ACC112 (cell line): Measurements from ENCODE around the gene PCMTD2.

Experiments
- H2AFZ ChIP-seq: fragments of 200-600 bp; sonication (generic); one replicate; pipeline ENCODE4 v1.6.0; 2017; ENCODE audit warnings: antibody characterized with exemption, low read length; ENCODE audit not compliant: unreplicated experiment
- H3K27ac ChIP-seq: fragments of 200-600 bp; sonication (generic); 2 replicates; pipeline ENCODE4 v1.5.1; 2014; ENCODE audit warnings: low read depth, mild to moderate bottlenecking, antibody characterized with exemption, low read length, moderate library complexity
- H3K27me3 ChIP-seq: fragments of 200-600 bp; sonication (generic); 2 replicates; pipeline ENCODE4 v1.6.1; 2014; ENCODE audit warnings: mild to moderate bottlenecking, antibody characterized with exemption, low read length, moderate library complexity, mixed read lengths; ENCODE audit not compliant: insufficient read depth
- H3K36me3 ChIP-seq: fragments of 200-600 bp; sonication (generic); 2 replicates; pipeline ENCODE4 v1.6.1; 2016; ENCODE audit warnings: mild to moderate bottlenecking, antibody characterized with exemption, low read length, moderate library complexity, mixed read lengths; ENCODE audit not compliant: insufficient read depth
- H3K4me1 ChIP-seq: fragments of 200-600 bp; sonication (generic); one replicate; pipeline ENCODE4 v1.6.1; 2016; ENCODE audit warnings: low read length, mixed read lengths; ENCODE audit not compliant: insufficient read depth, unreplicated experiment, control insufficient read depth
- H3K4me3 ChIP-seq: fragments of 200-600 bp; sonication (generic); 2 replicates; pipeline ENCODE4 v1.5.1; 2014; ENCODE audit warnings: mild to moderate bottlenecking, low read depth, low read length
- H3K79me2 ChIP-seq: fragments of 200-600 bp; sonication (generic); one replicate; pipeline ENCODE4 v1.6.0; 2016; ENCODE audit warnings: low read length; ENCODE audit not compliant: control insufficient read depth, unreplicated experiment, insufficient read depth

The PCMTD2 gene

DNA sequence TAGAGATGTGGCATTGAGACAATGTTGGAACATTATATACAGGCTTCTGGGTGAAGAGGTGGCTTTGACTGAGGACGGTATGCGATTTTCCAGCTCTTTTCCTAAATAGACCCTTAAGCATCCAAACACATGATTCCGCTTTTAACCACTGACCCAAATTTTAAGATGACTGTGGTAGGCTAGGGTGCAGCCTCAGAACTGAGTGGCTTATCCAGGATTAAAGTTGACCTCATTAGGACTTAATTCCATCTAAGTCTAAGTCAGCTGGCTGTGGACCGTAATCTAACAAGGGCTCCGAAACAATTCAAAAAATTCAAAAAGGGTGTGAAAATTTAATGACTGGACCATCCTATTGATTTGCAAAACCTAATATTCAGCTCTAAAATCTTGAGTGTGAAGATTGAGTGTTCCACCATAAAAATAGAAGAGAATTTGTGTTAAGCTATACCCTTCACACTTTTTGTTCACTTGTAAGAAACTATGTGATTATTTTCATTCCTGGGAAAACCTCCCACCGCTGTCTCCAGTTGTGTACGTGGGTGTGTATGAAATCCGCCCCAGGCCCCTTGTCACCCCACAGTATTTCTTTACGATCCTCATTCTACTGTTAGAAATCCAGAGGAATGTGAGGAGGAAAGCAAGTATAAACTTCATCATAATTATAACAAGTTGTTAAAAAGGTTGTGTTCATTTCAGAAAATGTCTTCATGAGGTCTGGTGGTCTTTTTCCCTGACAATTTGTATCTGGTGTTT lies 2.7 kb downstream of the PCMTD2 start:
- no peaks in the 10 kb centered on the region for H3K27me3 ChIP-seq
- no peak overlapping the region for H3K27ac ChIP-seq
- no peak overlapping the region for H2AFZ ChIP-seq
- no peak overlapping the region for H3K4me3 ChIP-seq
- H3K36me3 ChIP-seq, result no peaks in the 10 kb centered on the region
- H3K79me2 ChIP-seq, result peaks cover 13% of the 10 kb centered on the region
- H3K4me1 ChIP-seq, result peaks cover 9% of the 10 kb centered on the region

DNA sequence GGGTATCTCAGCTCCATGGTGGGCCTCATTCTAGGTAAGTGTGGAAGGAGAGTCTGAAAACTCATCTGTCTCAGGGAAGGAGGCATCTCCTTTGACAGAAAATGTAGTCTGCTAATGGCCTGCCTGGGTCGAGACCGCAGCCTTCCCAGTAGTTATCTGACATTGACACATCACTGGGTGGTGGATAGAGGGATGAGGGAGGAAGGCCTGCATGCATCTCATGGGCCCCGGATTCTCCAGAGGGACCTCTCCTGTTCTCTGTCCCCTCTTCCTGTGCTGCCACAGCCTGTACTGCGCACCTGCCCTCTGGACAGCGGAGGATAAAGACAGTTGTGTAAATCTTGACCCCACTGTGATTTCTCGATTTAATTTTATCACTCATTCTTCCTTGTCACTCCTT lies 4.7 kb downstream of the PCMTD2 start:
- Histone ChIP-seq H3K79me2 (peaks cover 13% of the 10 kb centered on the region), H3K4me1 (peaks cover 9% of the 10 kb centered on the region)

DNA sequence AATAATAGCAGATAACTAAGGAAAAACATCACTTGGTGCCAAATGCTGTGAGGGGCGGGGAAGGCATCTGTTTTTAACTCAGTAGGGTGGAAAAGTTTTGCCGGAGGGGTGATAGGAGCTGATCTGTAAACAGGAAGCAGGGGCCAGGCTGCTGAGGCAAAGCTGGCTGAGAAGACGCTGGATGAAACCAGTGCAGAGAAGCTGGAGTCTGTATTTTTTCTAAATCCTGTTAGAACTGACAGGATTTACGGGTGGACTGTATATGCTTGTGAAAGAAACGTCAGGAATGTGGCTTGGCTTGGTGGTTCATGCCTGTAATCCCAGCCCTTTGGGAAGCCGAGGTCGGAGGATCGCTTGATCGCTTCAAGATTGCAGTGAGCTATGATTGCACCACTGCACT lies 5.6 kb downstream of the PCMTD2 start:
- Histone ChIP-seq H3K27me3 (no peaks in the 10 kb centered on the region), H3K36me3 (no peaks in the 10 kb centered on the region), H3K79me2 (peaks cover 13% of the 10 kb centered on the region), H3K4me3 (no peak overlapping the region), H3K4me1 (peaks cover 9% of the 10 kb centered on the region), H3K27ac (no peak overlapping the region), H2AFZ (no peak overlapping the region)

More for the DNA sequence above, 4.7 kb downstream of the PCMTD2 start:
- H2AFZ ChIP-seq, result no peak overlapping the region
- no peak overlapping the region for H3K4me3 ChIP-seq
- no peak overlapping the region for H3K27ac ChIP-seq
- H3K36me3 ChIP-seq, result no peaks in the 10 kb centered on the region
- no peaks in the 10 kb centered on the region for H3K27me3 ChIP-seq

DNA sequence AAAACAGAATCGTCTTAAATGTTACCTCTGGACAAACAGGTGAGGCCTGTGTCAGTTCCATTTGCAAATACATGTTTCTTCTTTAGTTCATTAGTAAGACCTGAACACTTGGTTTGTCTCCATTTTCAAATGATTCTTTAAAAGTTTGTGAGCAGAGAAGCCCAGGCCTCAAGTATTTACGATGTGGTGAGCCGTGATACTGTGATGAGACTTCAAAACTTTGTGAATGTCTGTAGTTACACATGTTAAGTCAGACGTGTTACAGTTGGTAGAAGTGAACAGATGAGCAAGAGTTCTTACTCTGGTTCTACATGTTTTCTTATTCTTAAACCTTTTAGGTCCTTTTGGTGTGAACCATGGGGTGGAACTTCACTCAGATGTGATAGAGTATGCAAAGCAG lies 8.5 kb downstream of the PCMTD2 start:
- Histone ChIP-seq H3K79me2 (no peaks in the 10 kb centered on the region), H2AFZ (no peak overlapping the region), H3K27me3 (no peaks in the 10 kb centered on the region), H3K36me3 (peaks cover 14% of the 10 kb centered on the region; the same call in 1 of the 2 replicates), H3K4me3 (no peak overlapping the region), H3K4me1 (no peaks in the 10 kb centered on the region), H3K27ac (no peak overlapping the region)

DNA sequence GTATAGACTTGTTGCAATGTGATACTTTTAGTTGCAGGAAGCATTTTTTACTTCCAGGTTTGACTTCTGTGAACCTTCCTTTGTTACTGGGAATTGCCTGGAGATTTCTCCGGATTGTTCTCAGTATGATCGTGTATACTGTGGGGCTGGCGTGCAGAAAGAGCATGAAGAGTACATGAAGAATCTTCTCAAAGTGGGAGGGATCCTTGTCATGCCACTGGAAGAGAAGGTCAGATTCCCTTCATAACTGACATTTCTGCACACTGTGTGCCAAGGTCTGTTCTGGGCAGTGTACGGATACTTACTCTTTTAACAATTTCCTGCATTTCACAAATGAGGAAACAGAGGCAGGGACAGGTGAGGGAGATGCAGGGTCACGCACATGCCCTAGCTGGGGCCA lies 9.7 kb downstream of the PCMTD2 start:
- H3K4me3 ChIP-seq, result no peak overlapping the region
- no peaks in the 10 kb centered on the region for H3K4me1 ChIP-seq
- H3K36me3 ChIP-seq, result peaks cover 18% of the 10 kb centered on the region; the same call in 1 of the 2 replicates
- no peaks in the 10 kb centered on the region for H3K79me2 ChIP-seq
- H2AFZ ChIP-seq, result no peak overlapping the region
- H3K27ac ChIP-seq, result no peak overlapping the region
- H3K27me3 ChIP-seq, result no peaks in the 10 kb centered on the region

DNA sequence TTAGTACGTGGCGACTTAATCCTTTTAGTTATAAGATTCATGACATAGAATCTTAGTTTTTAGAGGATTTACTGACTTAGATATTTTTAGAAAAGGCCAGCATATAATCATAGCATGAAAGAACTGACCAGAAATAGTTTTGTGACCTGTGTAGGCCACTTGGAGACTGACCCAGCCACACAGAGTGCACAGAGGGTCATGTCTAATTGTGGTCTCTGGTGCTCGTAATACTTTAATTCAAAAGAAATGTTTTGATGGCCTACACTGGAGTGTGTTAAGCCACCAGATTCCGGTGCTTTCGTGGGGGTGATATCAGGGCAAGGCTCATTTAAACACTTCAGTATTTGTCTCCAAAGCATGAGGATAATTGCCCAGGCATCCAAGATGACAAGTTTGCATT lies 11.4 kb downstream of the PCMTD2 start:
- Histone ChIP-seq H3K4me3 (no peak overlapping the region), H3K27ac (no peak overlapping the region), H3K4me1 (no peaks in the 10 kb centered on the region), H3K36me3 (peaks cover 18% of the 10 kb centered on the region; the same call in 1 of the 2 replicates), H2AFZ (no peak overlapping the region), H3K27me3 (no peaks in the 10 kb centered on the region), H3K79me2 (no peaks in the 10 kb centered on the region)

DNA sequence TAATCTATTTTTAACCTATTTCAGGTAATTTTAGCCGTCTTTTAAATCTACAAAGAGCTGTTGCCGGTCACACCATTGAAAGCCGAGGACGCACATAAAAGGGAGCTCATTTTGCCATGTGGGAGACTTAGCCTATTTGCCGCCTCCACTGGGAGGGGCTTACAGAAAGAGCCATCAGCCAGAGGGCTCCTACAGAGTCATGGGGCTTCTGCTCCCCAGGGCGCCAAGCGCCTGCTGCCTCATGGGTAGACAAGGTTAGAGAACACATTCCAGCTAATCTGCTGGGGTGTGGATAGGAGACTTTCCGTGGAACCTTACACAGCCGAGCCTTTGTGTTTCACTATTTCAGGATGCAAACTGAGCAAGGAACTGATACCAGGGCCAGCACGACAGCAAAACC lies 12.6 kb downstream of the PCMTD2 start:
- Histone ChIP-seq H3K79me2 (no peaks in the 10 kb centered on the region), H3K36me3 (peaks cover 18% of the 10 kb centered on the region; the same call in 1 of the 2 replicates), H3K4me3 (no peak overlapping the region), H3K4me1 (no peaks in the 10 kb centered on the region), H3K27ac (no peak overlapping the region), H3K27me3 (no peaks in the 10 kb centered on the region), H2AFZ (no peak overlapping the region)

DNA sequence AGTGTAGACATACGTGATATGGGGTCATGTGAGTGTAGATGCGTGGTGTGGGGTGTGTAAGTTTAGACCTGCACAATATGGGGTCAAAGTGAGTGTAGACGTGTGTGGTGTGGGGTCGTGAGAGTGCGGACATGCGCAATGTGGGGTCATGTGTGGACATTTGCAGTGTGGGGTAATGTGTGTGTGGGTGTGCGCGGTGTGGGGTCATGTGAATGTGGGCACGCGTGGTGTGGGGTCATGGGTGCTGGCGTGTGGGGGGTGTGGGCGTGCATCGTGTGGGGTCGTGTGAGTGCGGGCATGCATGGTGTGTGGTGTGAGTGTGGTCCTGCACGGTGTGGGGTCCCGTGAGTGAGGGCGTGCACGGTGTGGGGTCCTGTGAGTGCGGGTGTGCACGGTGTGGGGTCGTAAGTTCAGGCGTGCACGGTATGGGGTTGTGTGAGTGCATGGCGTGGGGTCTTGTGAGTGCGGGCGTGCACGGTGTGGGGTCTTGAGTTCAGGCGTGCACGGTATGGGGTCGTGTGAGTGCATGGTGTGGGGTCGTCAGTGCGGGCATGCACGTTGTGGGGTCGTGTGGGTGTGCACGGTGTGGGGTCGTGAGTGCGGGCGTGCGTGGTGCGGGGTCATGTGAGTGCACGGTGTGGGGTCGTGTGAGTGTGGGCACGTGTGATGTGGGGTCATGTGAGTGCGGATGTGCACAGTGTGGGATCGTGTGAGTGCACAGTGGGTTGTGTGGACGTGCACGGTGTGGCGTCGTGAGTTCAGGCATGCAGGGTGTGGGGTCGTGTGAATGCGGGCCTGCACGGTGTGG lies 14.3 kb downstream of the PCMTD2 start:
- H3K79me2 ChIP-seq, result no peaks in the 10 kb centered on the region
- peaks cover 18% of the 10 kb centered on the region; the same call in 1 of the 2 replicates for H3K36me3 ChIP-seq
- no peak overlapping the region for H3K4me3 ChIP-seq
- no peak overlapping the region for H2AFZ ChIP-seq
- H3K27ac ChIP-seq, result no peak overlapping the region
- no peaks in the 10 kb centered on the region for H3K27me3 ChIP-seq
- H3K4me1 ChIP-seq, result no peaks in the 10 kb centered on the region

DNA sequence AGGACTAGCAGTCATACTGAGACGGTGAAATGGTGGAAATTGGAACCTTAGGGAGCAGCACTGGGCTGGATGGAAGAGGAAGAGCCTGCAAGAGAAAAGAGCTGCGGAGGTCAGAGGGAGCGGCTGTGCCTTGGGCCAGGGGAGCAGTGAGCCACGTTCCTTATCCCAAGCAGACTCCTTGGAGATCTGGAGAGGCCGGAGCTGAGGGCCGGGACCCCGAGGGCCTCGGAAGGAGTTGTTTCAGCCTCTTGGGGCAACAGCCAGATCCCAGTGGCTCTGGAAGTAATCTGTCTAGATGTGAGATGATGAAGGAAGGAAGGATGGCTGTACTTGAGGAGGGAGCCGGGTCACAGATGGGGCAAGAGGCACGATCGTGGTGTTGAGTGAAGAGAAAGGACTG lies 16.1 kb downstream of the PCMTD2 start:
- Histone ChIP-seq H3K79me2 (no peaks in the 10 kb centered on the region), H3K27me3 (no peaks in the 10 kb centered on the region), H3K4me1 (no peaks in the 10 kb centered on the region), H2AFZ (no peak overlapping the region), H3K27ac (no peak overlapping the region), H3K36me3 (peaks cover 18% of the 10 kb centered on the region; the same call in 1 of the 2 replicates), H3K4me3 (no peak overlapping the region)

DNA sequence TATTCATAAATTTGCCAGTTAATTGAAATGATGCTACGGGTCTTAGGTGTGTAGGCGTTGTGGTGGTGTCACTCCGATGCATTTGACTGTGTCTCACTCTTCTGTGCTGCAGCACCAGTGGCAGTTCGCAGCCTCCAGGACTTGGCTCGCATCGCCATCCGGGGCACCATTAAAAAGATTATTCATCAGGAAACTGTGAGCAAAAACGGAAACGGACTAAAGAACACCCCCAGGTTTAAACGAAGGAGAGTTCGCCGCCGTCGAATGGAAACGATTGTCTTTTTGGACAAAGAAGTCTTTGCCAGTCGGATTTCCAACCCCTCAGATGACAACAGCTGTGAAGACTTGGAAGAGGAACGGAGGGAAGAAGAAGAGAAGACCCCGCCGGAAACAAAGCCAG lies 17.6 kb downstream of the PCMTD2 start:
- no peaks in the 10 kb centered on the region for H3K79me2 ChIP-seq
- peaks cover 13% of the 10 kb centered on the region; the same call in 1 of the 2 replicates for H3K36me3 ChIP-seq
- no peak overlapping the region for H2AFZ ChIP-seq
- H3K4me3 ChIP-seq, result no peak overlapping the region
- no peaks in the 10 kb centered on the region for H3K27me3 ChIP-seq
- no peaks in the 10 kb centered on the region for H3K4me1 ChIP-seq
- H3K27ac ChIP-seq, result no peak overlapping the region

DNA sequence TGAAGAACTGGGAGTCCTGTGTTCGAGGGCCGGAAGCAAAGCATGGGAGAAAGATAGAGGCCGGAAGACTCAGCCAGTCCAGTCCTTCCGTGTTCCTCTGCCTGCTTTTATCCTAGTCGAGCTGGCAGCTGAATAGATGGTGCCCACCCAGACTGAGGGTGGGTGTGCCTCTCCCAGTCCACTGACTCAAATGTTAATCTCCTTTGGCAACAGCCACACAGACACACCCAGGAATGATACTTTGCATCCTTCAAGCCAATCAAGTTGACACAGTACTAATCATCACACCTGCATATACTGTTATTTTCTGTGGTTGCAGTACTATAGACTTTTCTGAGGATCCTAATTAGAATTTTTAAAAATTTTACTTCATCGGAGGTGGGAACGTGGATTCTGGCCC lies 21.3 kb downstream of the PCMTD2 start:
- H3K27ac ChIP-seq, result no peak overlapping the region
- no peak overlapping the region for H3K4me3 ChIP-seq
- no peaks in the 10 kb centered on the region for H3K27me3 ChIP-seq
- no peaks in the 10 kb centered on the region for H3K4me1 ChIP-seq
- no peaks in the 10 kb centered on the region for H3K36me3 ChIP-seq
- H3K79me2 ChIP-seq, result no peaks in the 10 kb centered on the region
- no peak overlapping the region for H2AFZ ChIP-seq
